WI38 (cell line): Measurements from ENCODE around the gene PRDX5.

Source experiments
- H3K4me3 ChIP-seq: 2 replicates; pipeline ENCODE4 v1.5.1; 2011; ENCODE audit warnings: low read depth, mild to moderate bottlenecking, control low read depth, low read length
- TF ChIP-seq, protein P1 (sequence below): IDR thresholded peaks from 2 replicates; pipeline ENCODE4 v1.5.1; 2012; ENCODE audit warnings: low read depth, mild to moderate bottlenecking, control low read depth, low read length

The PRDX5 gene

GRCh38 chr11:64360448-64360921, 42.6 kb downstream of the PRDX5 start:
- no peak overlapping the region for H3K4me3 ChIP-seq
- TF ChIP-seq, protein P1, sequence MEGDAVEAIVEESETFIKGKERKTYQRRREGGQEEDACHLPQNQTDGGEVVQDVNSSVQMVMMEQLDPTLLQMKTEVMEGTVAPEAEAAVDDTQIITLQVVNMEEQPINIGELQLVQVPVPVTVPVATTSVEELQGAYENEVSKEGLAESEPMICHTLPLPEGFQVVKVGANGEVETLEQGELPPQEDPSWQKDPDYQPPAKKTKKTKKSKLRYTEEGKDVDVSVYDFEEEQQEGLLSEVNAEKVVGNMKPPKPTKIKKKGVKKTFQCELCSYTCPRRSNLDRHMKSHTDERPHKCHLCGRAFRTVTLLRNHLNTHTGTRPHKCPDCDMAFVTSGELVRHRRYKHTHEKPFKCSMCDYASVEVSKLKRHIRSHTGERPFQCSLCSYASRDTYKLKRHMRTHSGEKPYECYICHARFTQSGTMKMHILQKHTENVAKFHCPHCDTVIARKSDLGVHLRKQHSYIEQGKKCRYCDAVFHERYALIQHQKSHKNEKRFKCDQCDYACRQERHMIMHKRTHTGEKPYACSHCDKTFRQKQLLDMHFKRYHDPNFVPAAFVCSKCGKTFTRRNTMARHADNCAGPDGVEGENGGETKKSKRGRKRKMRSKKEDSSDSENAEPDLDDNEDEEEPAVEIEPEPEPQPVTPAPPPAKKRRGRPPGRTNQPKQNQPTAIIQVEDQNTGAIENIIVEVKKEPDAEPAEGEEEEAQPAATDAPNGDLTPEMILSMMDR: no peak

DNA sequence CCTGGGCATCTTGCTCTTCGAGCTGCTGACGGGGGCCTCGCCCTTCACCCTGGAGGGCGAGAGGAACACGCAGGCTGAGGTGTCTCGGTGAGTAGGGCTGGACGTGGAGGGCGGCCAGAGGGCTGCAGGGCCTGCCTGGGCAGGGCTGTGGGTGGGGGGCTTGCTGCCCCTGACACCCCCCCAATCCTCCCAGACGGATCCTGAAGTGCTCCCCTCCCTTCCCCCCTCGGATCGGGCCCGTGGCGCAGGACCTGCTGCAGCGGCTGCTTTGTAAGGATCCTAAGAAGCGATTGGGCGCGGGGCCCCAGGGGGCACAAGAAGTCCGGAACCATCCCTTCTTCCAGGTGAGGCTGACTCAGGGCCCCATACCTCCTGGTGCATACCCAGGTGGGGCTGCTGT, 43.7 kb downstream of the PRDX5 start:
- TF ChIP-seq, protein P1: no peak
- H3K4me3 ChIP-seq: no peak overlapping the region

GRCh38 chr11:64362339-64362738, 44.4 kb downstream of the PRDX5 start:
- no peak overlapping the region for H3K4me3 ChIP-seq
- TF ChIP-seq, protein P1: no peak

DNA sequence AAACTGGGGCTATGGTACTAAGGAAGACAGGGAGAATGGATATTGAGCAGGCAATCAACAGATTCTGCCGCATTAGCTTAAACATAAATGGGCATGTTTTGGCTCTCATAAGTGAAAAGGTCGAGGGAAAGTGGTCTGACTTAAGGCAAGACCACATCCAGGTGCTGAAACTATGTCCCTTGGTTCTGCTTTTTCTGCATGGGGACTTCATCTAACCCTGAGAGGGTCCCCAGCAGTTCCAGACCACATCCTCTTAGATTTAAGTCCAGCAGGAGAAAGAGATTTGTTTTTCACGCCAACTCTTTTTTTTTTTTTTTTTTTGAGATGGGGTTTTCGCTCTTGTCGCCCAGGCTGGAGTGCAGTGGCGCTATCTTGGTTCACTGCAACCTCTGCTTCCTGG, 46.5 kb downstream of the PRDX5 start:
- TF ChIP-seq, protein P1: no peak
- H3K4me3 ChIP-seq: no peak overlapping the region

DNA sequence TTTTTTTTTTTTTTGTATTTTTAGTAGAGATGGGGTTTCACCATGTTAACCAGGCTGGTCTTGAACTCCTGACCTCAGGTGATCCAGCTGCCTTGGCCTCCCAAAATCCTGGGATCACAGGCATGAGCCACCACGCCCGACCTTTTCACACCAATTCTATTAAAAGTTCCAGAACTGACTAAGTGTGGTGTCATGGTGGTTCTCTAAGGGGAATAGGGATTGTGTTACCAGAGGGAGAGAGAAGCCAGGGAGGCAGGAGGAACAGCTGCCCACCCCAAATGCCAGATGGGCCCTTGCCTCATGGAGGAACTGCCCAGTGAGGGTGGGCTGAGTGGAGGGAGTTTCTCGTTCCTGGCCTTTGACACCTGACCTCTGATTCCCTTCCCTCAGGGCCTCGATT, 47.0 kb downstream of the PRDX5 start:
- no peak overlapping the region for H3K4me3 ChIP-seq
- TF ChIP-seq, protein P1: no peak

DNA sequence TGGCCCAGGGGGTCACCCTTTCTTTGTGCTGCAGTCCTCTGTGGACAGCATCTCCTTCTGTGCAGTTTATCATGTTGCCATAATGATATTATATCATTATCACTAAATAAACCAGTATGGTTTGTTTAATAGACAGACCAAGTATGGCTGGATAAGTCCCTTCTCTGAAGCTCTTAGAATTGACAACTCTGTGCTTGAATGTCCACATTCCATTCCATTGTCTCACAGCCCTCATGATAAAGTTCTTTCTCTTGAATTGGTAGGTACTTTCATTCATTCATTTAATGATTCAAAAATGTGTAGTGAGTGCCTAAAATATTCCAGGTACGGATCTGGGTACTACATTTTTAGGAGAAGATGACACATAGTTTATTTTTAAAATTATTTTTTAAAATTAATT, 48.8 kb downstream of the PRDX5 start:
- H3K4me3 ChIP-seq: no peak overlapping the region
- TF ChIP-seq, protein P1: no peak

GRCh38 chr11:64367931-64368672, 50.2 kb downstream of the PRDX5 start:
- H3K4me3 ChIP-seq: no peak overlapping the region
- TF ChIP-seq, protein P1: no peak
